IPS-18a (cell line): ENCODE data around the gene IQGAP3.
"Not testable (repeated sequence)": the region's sequence is repeated elsewhere in the genome, so short reads cannot be mapped to it uniquely, and the experiment has no call there.

Experiments
- H3K27ac ChIP-seq: one replicate; pipeline ENCODE4 v1.5.1; 2013; ENCODE audit warnings: low read length
- H3K27me3 ChIP-seq: one replicate; pipeline ENCODE4 v1.6.1; 2013; ENCODE audit warnings: mild to moderate bottlenecking, low read length; ENCODE audit not compliant: control insufficient read depth, insufficient read depth
- H3K36me3 ChIP-seq: one replicate; pipeline ENCODE4 v1.6.1; 2013; ENCODE audit warnings: low read depth, low read length; ENCODE audit not compliant: control insufficient read depth
- H3K4me1 ChIP-seq: one replicate; pipeline ENCODE4 v1.6.1; 2013; ENCODE audit warnings: low read depth, low read length; ENCODE audit not compliant: control insufficient read depth
- H3K4me3 ChIP-seq: one replicate; pipeline ENCODE4 v1.5.1; 2013; ENCODE audit warnings: low read length
- H3K9ac ChIP-seq: one replicate; pipeline ENCODE4 v1.6.1; 2013; ENCODE audit warnings: mild to moderate bottlenecking, low read length, moderate library complexity
- H3K9me3 ChIP-seq: one replicate; pipeline ENCODE4 v1.6.1; 2013; ENCODE audit warnings: low read depth, low read length; ENCODE audit not compliant: control insufficient read depth

The IQGAP3 gene, protein sequence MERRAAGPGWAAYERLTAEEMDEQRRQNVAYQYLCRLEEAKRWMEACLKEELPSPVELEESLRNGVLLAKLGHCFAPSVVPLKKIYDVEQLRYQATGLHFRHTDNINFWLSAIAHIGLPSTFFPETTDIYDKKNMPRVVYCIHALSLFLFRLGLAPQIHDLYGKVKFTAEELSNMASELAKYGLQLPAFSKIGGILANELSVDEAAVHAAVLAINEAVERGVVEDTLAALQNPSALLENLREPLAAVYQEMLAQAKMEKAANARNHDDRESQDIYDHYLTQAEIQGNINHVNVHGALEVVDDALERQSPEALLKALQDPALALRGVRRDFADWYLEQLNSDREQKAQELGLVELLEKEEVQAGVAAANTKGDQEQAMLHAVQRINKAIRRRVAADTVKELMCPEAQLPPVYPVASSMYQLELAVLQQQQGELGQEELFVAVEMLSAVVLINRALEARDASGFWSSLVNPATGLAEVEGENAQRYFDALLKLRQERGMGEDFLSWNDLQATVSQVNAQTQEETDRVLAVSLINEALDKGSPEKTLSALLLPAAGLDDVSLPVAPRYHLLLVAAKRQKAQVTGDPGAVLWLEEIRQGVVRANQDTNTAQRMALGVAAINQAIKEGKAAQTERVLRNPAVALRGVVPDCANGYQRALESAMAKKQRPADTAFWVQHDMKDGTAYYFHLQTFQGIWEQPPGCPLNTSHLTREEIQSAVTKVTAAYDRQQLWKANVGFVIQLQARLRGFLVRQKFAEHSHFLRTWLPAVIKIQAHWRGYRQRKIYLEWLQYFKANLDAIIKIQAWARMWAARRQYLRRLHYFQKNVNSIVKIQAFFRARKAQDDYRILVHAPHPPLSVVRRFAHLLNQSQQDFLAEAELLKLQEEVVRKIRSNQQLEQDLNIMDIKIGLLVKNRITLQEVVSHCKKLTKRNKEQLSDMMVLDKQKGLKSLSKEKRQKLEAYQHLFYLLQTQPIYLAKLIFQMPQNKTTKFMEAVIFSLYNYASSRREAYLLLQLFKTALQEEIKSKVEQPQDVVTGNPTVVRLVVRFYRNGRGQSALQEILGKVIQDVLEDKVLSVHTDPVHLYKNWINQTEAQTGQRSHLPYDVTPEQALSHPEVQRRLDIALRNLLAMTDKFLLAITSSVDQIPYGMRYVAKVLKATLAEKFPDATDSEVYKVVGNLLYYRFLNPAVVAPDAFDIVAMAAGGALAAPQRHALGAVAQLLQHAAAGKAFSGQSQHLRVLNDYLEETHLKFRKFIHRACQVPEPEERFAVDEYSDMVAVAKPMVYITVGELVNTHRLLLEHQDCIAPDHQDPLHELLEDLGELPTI (N-terminal part only)

DNA sequence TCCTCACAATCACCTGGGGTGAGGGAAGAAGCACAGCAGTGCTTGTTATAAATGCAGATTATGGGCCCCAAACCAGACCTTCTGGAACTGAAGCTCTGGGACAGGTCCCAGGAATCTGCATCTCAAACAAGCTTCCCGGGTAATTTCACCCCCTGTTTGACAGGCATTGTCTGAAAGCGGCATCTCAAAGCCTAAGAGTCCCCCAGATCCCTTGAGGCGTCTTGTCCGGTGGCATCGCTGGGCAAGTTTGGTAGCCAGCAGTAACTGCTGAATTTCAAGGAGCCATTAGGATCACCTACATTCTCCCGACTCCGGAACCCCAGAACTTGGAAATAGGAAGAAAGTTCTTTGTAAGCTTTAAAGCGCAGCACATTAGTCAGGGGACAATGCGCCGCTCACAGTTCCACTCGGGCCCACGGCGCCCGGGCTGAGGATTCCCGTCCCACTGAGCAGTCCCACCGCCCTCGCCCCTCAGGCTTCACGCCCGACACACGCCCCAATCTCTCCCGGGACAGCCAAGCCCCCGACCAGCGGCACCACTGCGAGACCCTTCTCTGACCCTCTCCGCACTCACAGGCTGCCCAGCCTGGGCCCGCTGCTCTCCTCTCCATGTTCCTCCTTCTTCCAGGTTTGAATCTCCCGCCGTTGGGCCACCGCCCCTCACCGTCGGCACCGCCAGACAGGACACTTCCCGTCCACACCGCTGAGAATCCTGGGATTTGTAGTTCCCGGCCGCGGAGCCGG is at the start of gene IQGAP3:
Gene IQGAP3 (minus strand): TSS at position 647 of the 744 bp plus-strand sequence. CDS start 36 bp downstream, at position 611.
- H3K4me1 ChIP-seq, result peaks cover 9% of the 10 kb centered on the region
- H3K9ac ChIP-seq, result peak within 1 kb of the TSS; percentile 61
- no peaks in the 10 kb centered on the region for H3K9me3 ChIP-seq
- H3K4me3 ChIP-seq, result peak within 1 kb of the TSS; percentile 95
- H3K27me3 ChIP-seq, result peaks cover 4% of the 10 kb centered on the region
- no peak within 1 kb of the TSS for H3K27ac ChIP-seq
- H3K36me3 ChIP-seq, result peaks cover 7% of the 10 kb centered on the region

DNA sequence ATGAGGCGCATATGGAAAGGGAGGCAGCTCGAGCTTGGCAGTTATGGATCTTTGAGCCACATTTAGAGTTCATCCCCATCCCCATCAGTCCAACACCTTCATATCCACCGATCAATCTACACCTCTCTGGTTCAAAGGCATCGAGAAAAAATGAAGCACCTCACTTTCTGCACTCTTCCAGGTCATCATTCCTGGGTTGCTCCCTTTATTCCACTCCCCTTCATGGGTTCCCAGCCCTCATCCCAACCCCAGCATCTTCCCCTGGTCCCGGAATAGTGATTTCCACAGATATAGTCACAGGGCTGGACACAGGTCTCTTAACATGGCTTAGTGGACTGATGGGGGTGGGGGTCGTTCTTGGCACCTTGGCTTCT is 47.2 kb upstream of the IQGAP3 start:
- H3K27me3 ChIP-seq, result peaks cover 51% of the 10 kb centered on the region
- no peak overlapping the region for H3K9ac ChIP-seq
- peaks cover 6% of the 10 kb centered on the region for H3K4me1 ChIP-seq
- H3K4me3 ChIP-seq, result no peak overlapping the region
- H3K36me3 ChIP-seq, result no peaks in the 10 kb centered on the region
- no peak overlapping the region for H3K27ac ChIP-seq
- H3K9me3 ChIP-seq, result no peaks in the 10 kb centered on the region

DNA sequence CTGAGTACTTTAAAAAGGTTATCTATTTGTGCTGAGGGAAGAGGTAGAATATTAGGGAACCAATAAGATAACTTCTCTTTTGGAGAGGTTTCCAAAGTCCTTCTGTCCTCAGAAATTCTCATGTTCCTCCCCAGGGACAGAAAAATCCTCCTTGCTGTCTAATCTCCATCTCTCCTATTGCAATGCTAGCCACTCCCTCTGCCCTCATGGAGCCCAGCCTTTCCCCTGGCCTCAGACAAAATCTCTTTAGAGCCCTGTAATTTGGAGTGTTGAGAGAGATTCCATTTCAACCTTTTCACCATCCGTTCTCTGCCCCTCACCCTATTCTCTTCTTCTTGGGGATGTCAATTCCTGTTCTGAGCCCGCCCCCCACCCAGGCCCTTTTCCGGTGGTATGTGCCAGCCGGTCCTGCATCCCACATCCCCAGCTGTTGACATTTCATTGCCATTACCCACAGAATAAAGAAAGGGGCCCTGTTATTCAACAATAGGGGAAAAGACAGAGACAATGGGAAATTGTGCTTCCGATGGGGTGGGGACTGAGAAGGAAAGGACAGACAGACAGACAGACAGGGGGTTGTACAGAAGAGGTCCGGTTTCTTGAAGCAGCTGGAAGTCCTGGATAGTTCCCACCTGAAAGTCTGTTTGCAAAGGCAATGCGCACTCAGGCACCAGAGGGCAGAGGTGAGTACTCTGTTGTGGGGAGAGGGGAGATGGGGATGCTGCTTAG is 46.7 kb upstream of the IQGAP3 start, which contains the start of gene HAPLN2:
Gene HAPLN2 (plus strand): TSS at position 563 of the 729 bp plus-strand sequence. CDS start 4,076 bp downstream, outside the sequence.
- no peaks in the 10 kb centered on the region for H3K36me3 ChIP-seq
- H3K4me3 ChIP-seq, result no peak within 1 kb of the TSS
- no peaks in the 10 kb centered on the region for H3K9me3 ChIP-seq
- H3K4me1 ChIP-seq, result peaks cover 6% of the 10 kb centered on the region
- peaks cover 45% of the 10 kb centered on the region for H3K27me3 ChIP-seq
- H3K27ac ChIP-seq, result no peak within 1 kb of the TSS
- H3K9ac ChIP-seq, result no peak within 1 kb of the TSS

DNA sequence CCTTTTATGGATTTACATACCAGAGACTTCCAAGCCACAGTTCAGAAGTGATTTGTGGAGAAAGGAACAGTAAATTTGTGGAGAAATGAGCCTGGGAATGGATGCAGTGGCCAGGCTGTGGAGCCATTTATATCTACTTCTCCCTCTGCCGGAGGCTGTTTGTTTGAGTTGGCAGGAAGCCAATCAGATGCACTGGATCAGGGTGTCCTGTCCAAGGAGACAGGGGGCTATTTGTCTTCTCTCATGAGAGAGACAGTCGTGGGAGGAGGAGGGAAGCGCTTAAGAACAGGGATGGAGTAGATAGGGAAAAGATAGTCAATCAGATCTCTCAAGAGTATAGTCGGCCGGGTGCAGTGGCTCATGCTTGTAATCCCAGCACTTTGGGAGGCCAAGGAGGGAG is 44.1 kb upstream of the IQGAP3 start:
- Histone ChIP-seq H3K27me3 (peaks cover 21% of the 10 kb centered on the region), H3K4me1 (peaks cover 6% of the 10 kb centered on the region), H3K9ac (no peak overlapping the region), H3K27ac (no peak overlapping the region), H3K36me3 (no peaks in the 10 kb centered on the region), H3K9me3 (no peaks in the 10 kb centered on the region), H3K4me3 (no peak overlapping the region)

DNA sequence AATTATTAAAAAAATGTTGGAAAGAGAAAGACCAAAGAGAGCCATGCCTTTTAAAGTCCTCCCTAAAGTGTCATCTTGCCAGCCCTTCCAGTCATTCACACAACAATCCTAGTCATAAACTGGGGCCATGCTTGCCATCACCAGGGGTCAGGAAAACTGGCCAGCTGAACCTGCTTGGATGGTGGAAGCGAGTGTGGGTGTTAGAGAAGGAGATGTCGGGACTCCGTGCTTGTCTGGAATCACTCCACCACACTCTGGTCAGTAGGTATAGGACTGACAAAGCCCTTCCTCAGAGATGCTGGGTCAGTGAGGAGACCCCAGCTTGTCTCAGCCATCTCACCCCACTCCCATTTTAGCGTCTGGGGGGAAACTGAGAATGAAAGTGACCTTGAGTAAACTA is 43.6 kb upstream of the IQGAP3 start:
- Histone ChIP-seq H3K4me3 (no peak overlapping the region), H3K27ac (no peak overlapping the region), H3K4me1 (peaks cover 6% of the 10 kb centered on the region), H3K9ac (no peak overlapping the region), H3K9me3 (no peaks in the 10 kb centered on the region), H3K27me3 (peaks cover 16% of the 10 kb centered on the region), H3K36me3 (no peaks in the 10 kb centered on the region)

DNA sequence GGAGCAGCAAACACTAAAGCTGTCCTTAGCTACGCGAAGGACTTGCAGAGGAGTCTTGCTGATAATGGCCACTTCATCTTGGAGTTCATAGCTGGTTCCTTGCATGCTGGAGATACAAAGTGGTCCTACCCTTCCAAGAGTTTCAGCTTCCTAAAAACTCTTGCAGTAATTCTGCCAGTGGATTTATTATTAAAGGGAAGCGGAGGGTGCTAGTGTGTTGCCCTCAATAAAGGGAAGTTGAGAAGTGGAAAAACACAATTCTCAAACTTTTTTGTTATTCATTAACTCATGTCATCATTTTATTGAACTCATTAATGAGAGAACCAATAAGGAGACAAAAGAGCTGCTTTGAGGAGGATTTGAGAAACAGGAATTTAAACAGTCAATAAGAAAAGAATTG is 40.3 kb upstream of the IQGAP3 start:
- Histone ChIP-seq H3K27me3 (no peaks in the 10 kb centered on the region), H3K9me3 (no peaks in the 10 kb centered on the region), H3K4me1 (no peaks in the 10 kb centered on the region), H3K4me3 (no peak overlapping the region), H3K9ac (no peak overlapping the region), H3K27ac (no peak overlapping the region), H3K36me3 (no peaks in the 10 kb centered on the region)

DNA sequence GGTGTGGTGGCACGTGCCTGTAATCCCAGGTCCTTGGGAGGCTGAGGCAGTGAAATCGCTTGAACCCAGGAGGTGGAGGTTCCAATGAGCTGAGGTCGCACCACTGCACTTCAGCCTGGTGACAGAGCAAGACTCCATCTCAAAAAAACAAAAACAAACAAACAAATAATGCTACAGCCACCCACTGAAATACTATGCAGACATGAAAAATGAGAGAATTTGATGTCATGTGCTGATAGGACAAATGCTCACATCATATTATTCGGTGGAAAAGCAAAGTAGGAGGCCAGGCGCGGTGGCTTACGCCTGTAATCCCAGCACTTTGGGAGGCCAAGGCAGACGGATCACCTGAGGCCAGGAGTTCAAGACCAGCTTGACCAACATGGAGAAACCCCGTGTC is 37.7 kb upstream of the IQGAP3 start:
- H3K27me3 ChIP-seq, H3K9me3 ChIP-seq, H3K4me1 ChIP-seq, H3K9ac ChIP-seq, H3K4me3 ChIP-seq, H3K27ac ChIP-seq, H3K36me3 ChIP-seq: not testable (repeated sequence)

DNA sequence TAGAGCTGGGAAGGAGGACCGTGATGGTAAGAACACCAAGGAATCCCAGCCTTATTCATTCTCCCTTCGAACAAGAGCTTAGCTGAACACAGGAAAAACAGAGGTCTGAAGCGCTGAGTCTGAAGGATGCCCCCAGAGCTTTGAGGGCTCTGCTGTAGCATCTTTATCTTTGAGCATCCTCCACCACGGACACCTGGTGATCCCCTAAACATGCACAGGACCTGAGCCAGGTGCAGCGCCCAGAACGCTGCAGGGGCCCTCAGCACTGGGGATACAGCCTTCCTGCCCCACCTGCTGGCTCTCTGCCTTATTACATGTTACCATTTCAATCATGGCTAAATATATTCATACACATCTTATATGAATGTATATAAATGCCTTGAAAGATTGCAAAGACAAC is 36.6 kb upstream of the IQGAP3 start:
- no peaks in the 10 kb centered on the region for H3K4me1 ChIP-seq
- no peaks in the 10 kb centered on the region for H3K36me3 ChIP-seq
- no peak overlapping the region for H3K4me3 ChIP-seq
- no peak overlapping the region for H3K9ac ChIP-seq
- H3K9me3 ChIP-seq, result no peaks in the 10 kb centered on the region
- H3K27me3 ChIP-seq, result no peaks in the 10 kb centered on the region
- H3K27ac ChIP-seq, result no peak overlapping the region

DNA sequence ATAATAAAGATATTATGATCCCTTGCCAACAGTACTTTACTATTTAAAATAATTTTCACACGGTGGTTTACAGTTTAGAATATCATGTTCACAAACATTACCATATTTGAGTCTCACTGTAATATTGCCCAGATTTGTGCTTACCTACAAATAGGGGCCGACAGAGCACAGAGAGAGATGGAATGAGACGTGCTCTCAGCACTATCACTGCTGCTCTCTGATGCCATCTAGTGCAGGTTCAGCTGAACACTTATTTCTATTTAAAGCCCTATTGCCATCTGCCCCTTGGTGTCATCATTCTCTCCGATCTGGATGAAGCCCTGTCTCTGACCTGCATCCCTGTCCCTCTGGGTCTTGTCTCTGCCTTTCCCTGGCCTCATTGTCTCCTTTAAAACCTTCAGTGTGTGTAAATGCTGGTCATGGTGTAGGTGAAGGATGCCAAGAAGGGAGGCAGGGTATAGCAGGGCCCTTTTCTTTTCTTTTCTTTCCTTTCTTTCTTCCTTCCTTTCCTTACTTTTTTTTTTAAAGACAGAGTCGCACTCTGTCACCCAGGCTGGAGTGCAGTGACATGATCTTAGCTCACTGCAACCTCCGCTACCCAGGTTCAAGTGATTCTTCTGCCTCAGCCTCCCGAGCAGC is 35.8 kb upstream of the IQGAP3 start:
- Histone ChIP-seq H3K9me3 (no peaks in the 10 kb centered on the region), H3K4me1 (no peaks in the 10 kb centered on the region), H3K4me3 (no peak overlapping the region), H3K27ac (no peak overlapping the region), H3K27me3 (no peaks in the 10 kb centered on the region), H3K36me3 (no peaks in the 10 kb centered on the region), H3K9ac (no peak overlapping the region)

DNA sequence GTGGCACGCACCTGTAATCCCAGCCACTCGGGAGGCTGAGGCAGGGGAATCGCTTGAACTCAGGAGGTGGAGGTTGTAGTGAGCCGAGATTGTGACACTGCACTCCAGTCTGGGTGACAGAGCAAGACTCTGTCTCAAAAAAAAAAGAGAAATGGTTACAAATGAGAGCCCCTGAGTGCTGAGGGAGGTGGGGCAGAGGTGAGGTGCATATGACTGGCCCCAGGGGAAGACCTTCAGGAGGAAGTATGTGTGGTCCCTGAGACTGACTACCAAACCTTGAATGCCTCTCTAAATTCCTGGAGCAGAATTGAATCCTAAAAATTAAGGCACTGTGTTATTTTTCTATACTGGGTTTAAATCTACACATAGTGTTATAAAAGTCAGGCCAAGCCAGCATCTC is 35.0 kb upstream of the IQGAP3 start:
- H3K27me3 ChIP-seq, H3K4me1 ChIP-seq, H3K9ac ChIP-seq, H3K27ac ChIP-seq, H3K9me3 ChIP-seq, H3K4me3 ChIP-seq, H3K36me3 ChIP-seq: not testable (repeated sequence)
